Heart left ventricle (tissue), 16 donors: ENCODE measurements around the gene GRB14. TPM values are rescaled to one million over a fixed set of nuclear protein-coding genes. Genes with fewer than 3 reads are reported as not detected.

Source experiments
- ATAC-seq, 4 donors: fragments of 200-7000 bp; cut with Tn5 transposase; one replicate each; pipeline ENCODE4 v1.9.1; 2020 to 2022; ENCODE audit warnings: moderate library complexity in 4 of 4, mild to moderate bottlenecking in 3 of 4, moderate number of reproducible peaks in 1 of 4
- DNase-seq, 5 donors: peaks; one replicate each; pipeline ENCODE4 v3.0.0-alpha.2; 2020
- H3K27ac ChIP-seq, 12 donors: fragments of 200-600 bp; sonication (generic) in 4 of 12; one replicate each; pipeline versions ENCODE4 v1.5.0 to v1.8.0; 2016 to 2022; ENCODE audit warnings: mild to moderate bottlenecking in 2 of 12
- H3K27me3 ChIP-seq, 9 donors: fragments of 200-600 bp; sonication (generic) in 2 of 9; one replicate each; pipeline versions ENCODE4 v1.5.1 to v1.8.0; 2016 to 2022; ENCODE audit warnings: mild to moderate bottlenecking in 3 of 9
- H3K36me3 ChIP-seq, 9 donors: fragments of 200-600 bp; sonication (generic) in 2 of 9; one replicate each; pipeline versions ENCODE4 v1.5.0 to v1.8.0; 2018 to 2022; ENCODE audit warnings: mild to moderate bottlenecking in 2 of 9
- H3K4me1 ChIP-seq, 12 donors: fragments of 200-600 bp; sonication (generic) in 4 of 12; one replicate each; pipeline versions ENCODE4 v1.5.0 to v1.8.0; 2016 to 2022; ENCODE audit warnings: mild to moderate bottlenecking in 3 of 12
- H3K4me3 ChIP-seq, 12 donors: fragments of 200-600 bp; sonication (generic) in 4 of 12; one replicate each; pipeline versions ENCODE4 v1.5.0 to v1.8.0; 2017 to 2022; ENCODE audit warnings: mild to moderate bottlenecking in 9 of 12, moderate library complexity in 4 of 12
- H3K9me3 ChIP-seq, 12 donors: fragments of 200-600 bp; sonication (generic) in 4 of 12; one replicate each; pipeline versions ENCODE4 v1.5.0 to v1.8.0; 2016 to 2022; ENCODE audit warnings: mild to moderate bottlenecking in 1 of 12
- CTCF ChIP-seq, 12 donors: fragments of 200-600 bp; sonication (generic) in 4 of 12; IDR thresholded peaks; one replicate each; pipeline versions ENCODE4 v1.5.0 to v1.8.0; 2018 to 2022; ENCODE audit warnings: antibody characterized with exemption in 12 of 12, mild to moderate bottlenecking in 5 of 12
- POLR2A ChIP-seq, 2 donors: fragments of 450-650 bp; IDR thresholded peaks; one replicate each; pipeline ENCODE4 v1.6.1; 2017; ENCODE audit warnings: antibody characterized with exemption in 2 of 2, mild to moderate bottlenecking in 2 of 2, moderate library complexity in 2 of 2
- WGBS, 4 donors: extraction: QIAGEN DNeasy Blood & Tissue Kit in 2 of 4; methylation state at CpG; one replicate each; pipeline versions ENCODE4 v1.1.5 to v1.1.7; 2013 to 2018; 5-methylcytosine and 5-hydroxymethylcytosine counted together
- intact Hi-C, 10 donors: fragments of 100-400 bp; cut with DNase I; formaldehyde crosslinking; loops; one replicate each; pipeline versions ENCODE4 v1.11.1 to v1.14.2; 2022
- polyA plus RNA-seq, 2 donors: library from polyadenylated mRNA; stranded (reverse); fragments of 200-250 nt; gene quantifications; one replicate each; pipeline ENCODE4 v1.2.3, GENCODE V29; 2013
- total RNA-seq, 9 donors: library from RNA; depleted of rRNA in 2 of 9; stranded (reverse); fragments of >200 nt in 2 of 9; fragmentation: NEBNext Ultra II Directional in 3 of 9; extraction: Animal tissue kit (Norgen Biotek cat#: 25700) in 3 of 9; gene quantifications; one replicate each; pipeline versions ENCODE4 v1.1.0 to v1.2.4, GENCODE V29; 2016 to 2023
- donor health status: ischemic (EF 13 %, LVEDD 7.1; RV severe dilation, severe dysfunction).
- donor health status: healthy with polysubstance abuse.
- donor health status: DM: no; HTN: yes; CAD: no.
- donor health status: DM: no; HTN: no; CAD: no.
- donor health status: ischemic (EF 25% LVEDD 6.9; RV normal size, moderate dysfunction).
- donor health status: ischemic (EF 25% LVEDD 5.7; RV mildly dilated, moderate dysfunction).
- donor health status: healthy.
- donor health status: DM: yes; HTN: yes; CAD: no.
- donor health status: ischemic (EF 35%, LVEDD 5.7; RV mildly dilated, moderate dysfunction).
- donor health status: nonischemic (EF 11% LVEDD 7.7; RV severe dilation, severe dysfunction).
- donor health status: DM: yes; HTN: yes; CAD: no.
- donor health status: PGD.
- donor health status: ischemic (EF 29% LVEDD 5.4; RV normal size, mild dysfunction).
- donor health status: nonischemic (EF 23%, LVEDD 6.1; RV moderate dilation, normal function).

The GRB14 gene
- total and polyA plus RNA-seq, 11 donors: 2.7 to 42.3 (median 13.3) TPM

DNA sequence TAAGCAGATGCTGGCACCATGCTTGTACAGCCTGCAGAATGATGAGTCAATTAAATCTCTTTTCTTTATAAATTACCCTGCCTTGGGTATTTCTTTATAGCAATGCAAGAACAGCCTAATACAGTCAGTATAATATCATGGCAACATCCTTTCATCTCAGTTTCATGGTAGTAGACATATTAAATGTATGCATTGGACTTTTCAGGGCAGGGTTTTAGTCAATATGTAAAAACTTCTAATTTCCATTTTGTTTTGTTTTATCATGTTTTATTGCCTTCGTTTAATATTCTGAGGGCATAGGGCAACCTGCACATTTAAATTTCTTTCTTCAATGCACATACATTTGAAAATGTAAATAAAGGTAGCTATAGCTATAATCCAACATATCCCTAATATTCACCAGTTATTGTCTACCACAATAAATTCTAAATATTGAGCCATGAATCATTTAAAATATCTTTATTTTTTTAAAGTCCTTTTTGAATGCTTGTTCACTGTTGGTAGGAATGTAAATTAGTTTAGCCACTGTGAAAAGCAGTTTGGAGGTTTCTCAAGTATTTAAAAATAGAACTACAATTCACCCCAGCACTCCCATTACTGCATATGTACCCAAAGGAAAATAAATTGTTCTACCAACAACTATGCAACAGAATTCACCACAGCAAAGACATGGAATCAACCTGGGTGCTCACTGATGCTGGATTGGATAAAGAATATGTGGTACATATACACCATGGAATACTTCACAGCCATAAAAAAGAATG is 41.8 kb upstream of the GRB14 start:
- 92 to 98% (median 95%) methylated on average over 1 of the region's 1 CpG for WGBS, 4 donors
- intact Hi-C loops: no loop called here
- H3K9me3 ChIP-seq: no peaks in the 10 kb centered on the region
- ATAC-seq (no peak), DNase-seq (no peak)
- H3K4me3 ChIP-seq: no peak overlapping the region
- peaks cover 0 to 17% (median 0%) of the 10 kb centered on the region in 12 donors for H3K4me1 ChIP-seq
- H3K36me3 ChIP-seq: no peaks in the 10 kb centered on the region
- TF ChIP-seq POLR2A (IDR thresholded peaks at IDR 0.05) (no peak), CTCF (IDR thresholded peaks at IDR 0.05) (no peak)
- no peak overlapping the region for H3K27ac ChIP-seq
- no peaks in the 10 kb centered on the region for H3K27me3 ChIP-seq

DNA sequence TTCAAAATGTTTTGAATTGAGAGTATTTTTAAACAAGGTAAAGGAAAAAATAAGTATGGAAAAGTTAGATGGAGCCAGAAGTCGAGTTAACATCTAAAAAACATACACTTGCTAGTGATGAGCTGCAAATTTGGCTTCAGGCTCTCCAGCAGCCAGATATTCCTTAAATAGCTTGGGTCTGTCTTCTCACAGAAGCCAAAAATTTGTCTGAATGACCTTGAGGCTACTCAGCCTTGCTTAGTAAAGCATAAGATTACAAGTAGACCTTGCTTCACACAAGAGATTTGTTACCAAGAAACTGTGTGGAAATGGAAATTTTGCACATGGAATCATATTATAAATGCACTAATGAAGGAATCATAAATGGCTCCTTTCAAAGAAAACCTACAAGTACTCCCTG is 40.8 kb upstream of the GRB14 start:
- Histone ChIP-seq H3K27ac (peak overlapping the region in 7 of 12 donors; percentile 1 to 54 (median 23)), H3K27me3 (no peaks in the 10 kb centered on the region), H3K4me1 (peaks cover 0 to 17% (median 0%) of the 10 kb centered on the region in 12 donors), H3K36me3 (no peaks in the 10 kb centered on the region), H3K9me3 (no peaks in the 10 kb centered on the region), H3K4me3 (no peak overlapping the region)
- TF ChIP-seq POLR2A (IDR thresholded peaks at IDR 0.05) (no peak), CTCF (IDR thresholded peaks at IDR 0.05) (no peak)
- intact Hi-C loops: no loop called here
- ATAC-seq: peak in 3 of 4 donors; percentile 64 to 83 (median 76)
- 37 to 51% (median 40%) methylated on average over 1 of the region's 1 CpG for WGBS, 4 donors
- no peak for DNase-seq

- H3K4me3 ChIP-seq: no peak overlapping the region
- TF ChIP-seq POLR2A (IDR thresholded peaks at IDR 0.05) (no peak), CTCF (IDR thresholded peaks at IDR 0.05) (no peak)
- peak overlapping the region in 1 of 12 donors; percentile 22 for H3K27ac ChIP-seq
- H3K27me3 ChIP-seq: no peaks in the 10 kb centered on the region
- H3K36me3 ChIP-seq: no peaks in the 10 kb centered on the region
- H3K9me3 ChIP-seq: no peaks in the 10 kb centered on the region
- peaks cover 0 to 17% (median 0%) of the 10 kb centered on the region in 12 donors for H3K4me1 ChIP-seq
- DNase-seq (no peak), ATAC-seq (no peak)
- intact Hi-C loops: no loop called here
These were observed 40.1 kb upstream of the GRB14 start for GRCh38 chr2:164661349-164661748.

- no peak for ATAC-seq
- intact Hi-C loops: no loop called here
- TF ChIP-seq POLR2A (IDR thresholded peaks at IDR 0.05) (no peak), CTCF (IDR thresholded peaks at IDR 0.05) (no peak)
- H3K4me1 ChIP-seq: peaks cover 0 to 9% (median 0%) of the 10 kb centered on the region in 12 donors
- no peaks in the 10 kb centered on the region for H3K36me3 ChIP-seq
- H3K27me3 ChIP-seq: no peaks in the 10 kb centered on the region
- H3K9me3 ChIP-seq: no peaks in the 10 kb centered on the region
- no peak overlapping the region for H3K4me3 ChIP-seq
- 65 to 97% (median 86%) methylated on average over 2 of the region's 2 CpGs for WGBS, 4 donors
- no peak for DNase-seq
- no peak overlapping the region for H3K27ac ChIP-seq
These were observed 35.8 kb upstream of the GRB14 start for GRCh38 chr2:164657129-164657528.
